GM12891 (cell line): Measurements from ENCODE around the gene IQSEC2.

Source experiments
- PAX5 ChIP-seq: IDR thresholded peaks from 2 replicates; pipeline ENCODE4 v1.6.1; 2011; ENCODE audit warnings: low read length, moderate library complexity, mild to moderate bottlenecking; ENCODE audit not compliant: insufficient read depth, severe bottlenecking
- POLR2A ChIP-seq: IDR thresholded peaks from 2 replicates; pipeline ENCODE4 v1.6.1; 2011; ENCODE audit warnings: low read depth, low read length, control low read depth
- POLR2AphosphoS5 ChIP-seq: IDR thresholded peaks from 2 replicates; pipeline ENCODE4 v1.6.1; 2011; ENCODE audit warnings: low read depth, low read length, control low read depth
- SPI1 ChIP-seq: IDR thresholded peaks from 2 replicates; pipeline ENCODE4 v1.6.1; 2011; ENCODE audit warnings: low read depth, low read length, control low read depth
- TAF1 ChIP-seq: IDR thresholded peaks from 2 replicates; pipeline ENCODE4 v1.6.1; 2011; ENCODE audit warnings: low read depth, low read length, control low read depth

GRCh38 chrX:53280331-53281320 is 758 bp downstream of the IQSEC2 start:
- TF ChIP-seq POLR2A: no peak
- no peak for TF ChIP-seq TAF1
- no peak for TF ChIP-seq SPI1
- TF ChIP-seq PAX5: no peak
- no peak for TF ChIP-seq POLR2AphosphoS5
